Articular chondrocyte of knee joint (primary cell): ENCODE data around the gene SULT1A3. TPM values are rescaled to one million over a fixed set of nuclear protein-coding genes. Genes with fewer than 3 reads are reported as not detected.

ENCODE experiments used
- small RNA-seq: library from RNA; depleted of rRNA; stranded (forward); fragments of <200 nt; gene quantifications from one replicate; pipeline ENCODE3, GENCODE V24; 2012
- total RNA-seq: library from RNA; depleted of rRNA; stranded (reverse); fragments of >200 nt; gene quantifications from 2 replicates; pipeline ENCODE4 v1.2.3, GENCODE V29; 2012

The SULT1A3 gene
- total RNA-seq, result 2.8 and 3.1 TPM in 2 replicates

GRCh38 chr16:30199049-30199448 is at the start of gene SULT1A3:
Gene SULT1A3 (plus strand): TSS chr16:30199255. CDS start chr16:30200729, 1,474 bp downstream.

GRCh38 chr16:30183233-30184095 is 15.6 kb upstream of the SULT1A3 start, which contains the start of gene CORO1A:
Gene CORO1A (plus strand): TSS chr16:30183602. CDS start chr16:30185210, 1,608 bp downstream.

GRCh38 chr16:30193615-30194014 is 5.4 kb upstream of the SULT1A3 start, which contains the start of the genes BOLA2B and SLX1A:
Gene BOLA2B (minus strand): TSS chr16:30193666. CDS start chr16:30193595, 71 bp downstream.
Gene SLX1A (plus strand): TSS chr16:30193875. CDS start chr16:30194085, 210 bp downstream.

GRCh38 chr16:30248379-30248778 is 49.3 kb downstream of the SULT1A3 start, which contains the start of gene NPIPB13:
Gene NPIPB13 (minus strand): TSS chr16:30248479. CDS start chr16:30245573, 2,906 bp downstream.

Small RNAs within 50 kb of the gene (small RNA-seq; reads per million reads assigned to genes)
- not detected for gene AC106782.4

Other genes starting within 250 kb of the SULT1A3 start
- 74.1 and 77.0 TPM in 2 replicates for gene TMEM219, start 237.2 kb upstream of the SULT1A3 start, total RNA-seq
- gene TAOK2, start 225.4 kb upstream of the SULT1A3 start, total RNA-seq, result 32.4 and 35.7 TPM in 2 replicates
- 4.1 and 5.4 TPM in 2 replicates for gene HIRIP3, start 203.6 kb upstream of the SULT1A3 start, total RNA-seq
- gene INO80E, start 203.0 kb upstream of the SULT1A3 start, total RNA-seq, result 26.7 and 26.9 TPM in 2 replicates
- gene DOC2A, start 188.2 kb upstream of the SULT1A3 start, total RNA-seq, result under 0.01 and 0.13 TPM in 2 replicates
- not detected in 2 replicates for gene C16orf92, start 176.1 kb upstream of the SULT1A3 start, total RNA-seq
- gene TLCD3B, start 168.0 kb upstream of the SULT1A3 start, total RNA-seq, result 0.11 and 0.26 TPM in 2 replicates
- 828 and 846 TPM in 2 replicates for gene ALDOA, start 133.5 kb upstream of the SULT1A3 start, total RNA-seq
- gene PPP4C, start 123.3 kb upstream of the SULT1A3 start, total RNA-seq, result 144 and 150 TPM in 2 replicates
- gene TBX6, start 107.3 kb upstream of the SULT1A3 start, total RNA-seq, result 0.11 and 0.39 TPM in 2 replicates
- 18.7 and 24.6 TPM in 2 replicates for gene YPEL3, start 103.0 kb upstream of the SULT1A3 start, total RNA-seq
- 0.54 and 1.4 TPM in 2 replicates for gene GDPD3, start 85.7 kb upstream of the SULT1A3 start, total RNA-seq
- gene MAPK3, start 76.0 kb upstream of the SULT1A3 start, total RNA-seq, result 63.0 and 74.6 TPM in 2 replicates
- 1.2 and 1.3 TPM in 2 replicates for gene CORO1A, start 15.7 kb upstream of the SULT1A3 start, total RNA-seq
- 25.1 and 63.9 TPM in 2 replicates for gene BOLA2B, start 5.6 kb upstream of the SULT1A3 start, total RNA-seq
- 11.6 and 14.0 TPM in 2 replicates for gene SLX1A, start 5.4 kb upstream of the SULT1A3 start, total RNA-seq
- 1.9 and 4.1 TPM in 2 replicates for gene NPIPB13, start 49.2 kb downstream of the SULT1A3 start, total RNA-seq
- 31.7 and 34.2 TPM in 2 replicates for gene CD2BP2, start 156.1 kb downstream of the SULT1A3 start, total RNA-seq
- 22.6 and 23.3 TPM in 2 replicates for gene TBC1D10B, start 171.2 kb downstream of the SULT1A3 start, total RNA-seq
- gene MYL11, start 175.5 kb downstream of the SULT1A3 start, total RNA-seq, result not detected in 2 replicates
- gene SEPTIN1, start 183.3 kb downstream of the SULT1A3 start, total RNA-seq, result 0.11 TPM in 1 of 2 replicates, not detected in the other
- 5.0 and 5.2 TPM in 2 replicates for gene ZNF48, start 196.2 kb downstream of the SULT1A3 start, total RNA-seq
- gene ZNF771, start 208.4 kb downstream of the SULT1A3 start, total RNA-seq, result 6.8 and 7.8 TPM in 2 replicates
- 16.2 and 18.4 TPM in 2 replicates for gene DCTPP1, start 230.8 kb downstream of the SULT1A3 start, total RNA-seq
- gene SEPHS2, start 246.6 kb downstream of the SULT1A3 start, total RNA-seq, result 16.4 and 18.9 TPM in 2 replicates